Mammary epithelial cell (primary cell): ENCODE data around the gene STK32B.

ENCODE experiments used
- CTCF ChIP-seq, 2 donors: IDR thresholded peaks in 1 of 2; conservative IDR thresholded peaks in 1 of 2; 2 replicates each; pipeline ENCODE4 v1.5.1; 2011 to 2012; ENCODE audit warnings: inconsistent platforms in 2 of 2, low read length in 2 of 2, mild to moderate bottlenecking in 2 of 2, control low read depth in 1 of 2, low read depth in 1 of 2; ENCODE audit not compliant: insufficient read depth in 1 of 2; ENCODE audit errors: extremely low read depth in 1 of 2
- EZH2 ChIP-seq: IDR thresholded peaks from 2 replicates; pipeline ENCODE4 v1.6.1; 2012; ENCODE audit warnings: low read length, inconsistent platforms, borderline replicate concordance

- TF ChIP-seq CTCF (conservative IDR thresholded peaks at IDR 0.05 in 1 of 2, IDR thresholded peaks at IDR 0.05 in 1 of 2; ENCODE audit: extremely low read depth in 1 of 2, insufficient read depth in 1 of 2, low read depth in 1 of 2, low read length in 2 of 2): no peak
- TF ChIP-seq EZH2: no peak
These were observed 370.1 kb downstream of the STK32B start for GRCh38 chr4:5421416-5421815.
